ENCODE results near the gene NUP62CL. TPM values are rescaled to one million over a fixed set of nuclear protein-coding genes. Genes with fewer than 3 reads are reported as not detected.

Gene NUP62CL
- total RNA-seq, 2 donors from 2014 or later: 6.4 to 12.5 TPM

DNA sequence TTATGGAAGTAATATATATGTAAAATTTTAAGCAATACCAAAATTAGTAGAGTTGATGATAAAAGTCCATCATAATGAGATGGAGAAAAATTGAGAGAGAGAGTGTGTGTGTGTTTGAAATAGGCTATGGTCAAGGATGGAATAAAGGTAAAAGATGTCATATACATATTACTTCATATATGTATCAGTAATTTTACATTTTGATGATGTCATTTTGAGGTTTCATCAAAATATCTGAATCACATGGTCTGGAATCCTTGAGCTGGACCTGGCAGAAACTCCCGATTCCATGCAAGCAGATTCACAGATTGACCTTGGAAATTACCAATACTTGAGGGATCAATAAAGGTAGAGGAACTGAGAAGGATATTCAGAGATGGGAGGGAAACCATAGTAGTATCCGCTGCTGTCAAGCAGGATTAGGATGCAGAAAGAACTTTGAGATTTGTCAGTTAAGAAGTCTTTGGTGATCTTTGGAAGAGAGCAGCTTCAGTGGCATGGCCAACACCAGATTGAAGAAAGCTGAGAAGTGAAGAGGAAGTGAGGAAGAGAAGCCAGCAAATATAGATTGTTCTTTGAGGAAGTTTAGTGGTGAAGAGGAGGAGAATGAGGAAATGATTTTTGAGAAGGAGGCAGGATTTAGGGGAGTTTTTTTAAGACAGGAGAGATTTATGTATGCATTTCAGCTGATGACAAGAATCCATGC is 21.7 kb upstream of the NUP62CL start:
- no peak overlapping the region for H3K4me3 Mint-ChIP-seq

DNA sequence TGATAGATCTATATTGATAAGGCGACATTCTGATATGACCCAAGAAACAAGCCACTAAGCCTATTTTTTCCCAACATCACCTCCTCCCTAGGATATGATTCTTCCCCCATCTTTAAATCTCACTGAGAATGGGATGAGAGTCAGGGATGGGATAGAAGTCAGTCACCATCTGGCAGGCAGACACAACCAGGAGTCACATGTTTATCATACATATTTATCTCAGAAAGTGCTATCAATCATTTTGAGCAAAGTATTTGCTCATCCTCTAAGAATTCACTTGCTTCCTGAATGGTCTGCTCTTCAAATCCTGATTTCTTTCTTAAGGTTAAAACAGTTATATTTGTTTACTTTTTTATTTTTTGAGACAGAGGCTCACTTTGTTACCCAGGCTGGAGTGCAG is 20.5 kb upstream of the NUP62CL start:
- no peak overlapping the region for H3K4me3 ChIP-seq (ENCODE audit: low read length)
- Mint-ChIP-seq H3K4me1 (no peaks in the 10 kb centered on the region), H3K9me3 (peaks cover 37% of the 10 kb centered on the region), H3K27me3 (ENCODE audit: insufficient read depth) (no peaks in the 10 kb centered on the region), H3K36me3 (ENCODE audit: low read depth) (no peaks in the 10 kb centered on the region), H3K4me3 (no peak overlapping the region), H3K27ac (no peak overlapping the region)
- TF ChIP-seq, protein P1, sequence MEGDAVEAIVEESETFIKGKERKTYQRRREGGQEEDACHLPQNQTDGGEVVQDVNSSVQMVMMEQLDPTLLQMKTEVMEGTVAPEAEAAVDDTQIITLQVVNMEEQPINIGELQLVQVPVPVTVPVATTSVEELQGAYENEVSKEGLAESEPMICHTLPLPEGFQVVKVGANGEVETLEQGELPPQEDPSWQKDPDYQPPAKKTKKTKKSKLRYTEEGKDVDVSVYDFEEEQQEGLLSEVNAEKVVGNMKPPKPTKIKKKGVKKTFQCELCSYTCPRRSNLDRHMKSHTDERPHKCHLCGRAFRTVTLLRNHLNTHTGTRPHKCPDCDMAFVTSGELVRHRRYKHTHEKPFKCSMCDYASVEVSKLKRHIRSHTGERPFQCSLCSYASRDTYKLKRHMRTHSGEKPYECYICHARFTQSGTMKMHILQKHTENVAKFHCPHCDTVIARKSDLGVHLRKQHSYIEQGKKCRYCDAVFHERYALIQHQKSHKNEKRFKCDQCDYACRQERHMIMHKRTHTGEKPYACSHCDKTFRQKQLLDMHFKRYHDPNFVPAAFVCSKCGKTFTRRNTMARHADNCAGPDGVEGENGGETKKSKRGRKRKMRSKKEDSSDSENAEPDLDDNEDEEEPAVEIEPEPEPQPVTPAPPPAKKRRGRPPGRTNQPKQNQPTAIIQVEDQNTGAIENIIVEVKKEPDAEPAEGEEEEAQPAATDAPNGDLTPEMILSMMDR (conservative IDR thresholded peaks at IDR 0.05): no peak
- WGBS, 2 experiments (ENCODE audit: insufficient coverage in 1 of 2, insufficient read length in 1 of 2): no CpG with 5 or more reads among the region's 1 CpG
- H3K27me3 ChIP-seq (ENCODE audit: control insufficient read depth, insufficient read depth, low read length, poor library complexity, severe bottlenecking): no peaks in the 10 kb centered on the region
- H3K9me3 ChIP-seq (ENCODE audit: control insufficient read depth, low read length): no peaks in the 10 kb centered on the region
- no peak for DNase-seq
- H3K27ac ChIP-seq (ENCODE audit: low read depth, low read length): no peak overlapping the region
- H3K9ac ChIP-seq (ENCODE audit: extremely low read depth, low read length, poor library complexity, severe bottlenecking): no peak overlapping the region
- H3K36me3 ChIP-seq (ENCODE audit: control insufficient read depth, insufficient read depth, low read length): no peaks in the 10 kb centered on the region
- H3K4me1 ChIP-seq (ENCODE audit: control insufficient read depth, insufficient read depth, low read length): no peaks in the 10 kb centered on the region

More for the DNA sequence above, 21.7 kb upstream of the NUP62CL start:
- TF ChIP-seq, protein P1 (conservative IDR thresholded peaks at IDR 0.05): no peak
- no peak for DNase-seq
- no peak overlapping the region for H3K27ac ChIP-seq (ENCODE audit: low read depth, low read length)
- Mint-ChIP-seq H3K4me1 (no peaks in the 10 kb centered on the region), H3K27ac (no peak overlapping the region), H3K36me3 (ENCODE audit: low read depth) (no peaks in the 10 kb centered on the region), H3K27me3 (ENCODE audit: insufficient read depth) (no peaks in the 10 kb centered on the region), H3K9me3 (peaks cover 43% of the 10 kb centered on the region)
- H3K9ac ChIP-seq (ENCODE audit: extremely low read depth, low read length, poor library complexity, severe bottlenecking): no peak overlapping the region
- H3K4me3 ChIP-seq (ENCODE audit: low read length): no peak overlapping the region
- H3K27me3 ChIP-seq (ENCODE audit: control insufficient read depth, insufficient read depth, low read length, poor library complexity, severe bottlenecking): no peaks in the 10 kb centered on the region
- no peaks in the 10 kb centered on the region for H3K36me3 ChIP-seq (ENCODE audit: control insufficient read depth, insufficient read depth, low read length)
- no peaks in the 10 kb centered on the region for H3K4me1 ChIP-seq (ENCODE audit: control insufficient read depth, insufficient read depth, low read length)
- 100% methylated on average over 2 of the region's 2 CpGs; no CpG with 5 or more reads in 1 of the 2 experiments for WGBS, 2 experiments (ENCODE audit: insufficient coverage in 1 of 2, insufficient read length in 1 of 2)
- no peaks in the 10 kb centered on the region for H3K9me3 ChIP-seq (ENCODE audit: control insufficient read depth, low read length)

DNA sequence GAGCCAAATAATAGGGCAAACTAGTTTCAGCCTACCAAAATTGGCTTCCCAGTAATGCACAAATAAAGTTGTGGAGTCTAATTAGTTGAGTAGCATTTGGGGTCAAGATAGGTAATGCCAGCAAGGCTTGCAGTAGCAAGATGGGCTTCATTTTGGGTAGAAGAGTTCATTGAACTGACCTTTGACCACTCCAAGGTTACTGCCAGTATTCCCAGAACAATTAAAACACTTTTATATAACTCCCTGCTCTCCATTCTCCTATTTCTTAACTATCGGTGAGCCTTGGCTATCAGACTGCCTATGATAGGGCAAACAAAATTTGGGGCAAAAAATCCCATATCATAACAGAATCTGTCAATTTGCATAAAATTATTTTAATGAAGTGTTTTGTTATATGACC is 7.2 kb upstream of the NUP62CL start:
- H3K4me1 ChIP-seq (ENCODE audit: control insufficient read depth, insufficient read depth, low read length): no peaks in the 10 kb centered on the region
- 100% methylated on average over 1 of the region's 1 CpG for WGBS, 2 experiments (ENCODE audit: insufficient coverage in 1 of 2, insufficient read length in 1 of 2)
- no peaks in the 10 kb centered on the region for H3K36me3 Mint-ChIP-seq (ENCODE audit: low read depth)
- H3K4me1 Mint-ChIP-seq: no peaks in the 10 kb centered on the region
- H3K27ac ChIP-seq (ENCODE audit: low read depth, low read length): no peak overlapping the region
- peaks cover 9% of the 10 kb centered on the region for H3K9me3 Mint-ChIP-seq
- H3K36me3 ChIP-seq (ENCODE audit: control insufficient read depth, insufficient read depth, low read length): no peaks in the 10 kb centered on the region
- no peaks in the 10 kb centered on the region for H3K27me3 ChIP-seq (ENCODE audit: control insufficient read depth, insufficient read depth, low read length, poor library complexity, severe bottlenecking)
- H3K4me3 ChIP-seq (ENCODE audit: low read length): no peak overlapping the region
- no peak overlapping the region for H3K4me3 Mint-ChIP-seq
- H3K27me3 Mint-ChIP-seq (ENCODE audit: insufficient read depth): no peaks in the 10 kb centered on the region
- H3K27ac Mint-ChIP-seq: no peak overlapping the region
- DNase-seq: no peak
- H3K9me3 ChIP-seq (ENCODE audit: control insufficient read depth, low read length): no peaks in the 10 kb centered on the region
- TF ChIP-seq, protein P1 (conservative IDR thresholded peaks at IDR 0.05): no peak
- no peak overlapping the region for H3K9ac ChIP-seq (ENCODE audit: extremely low read depth, low read length, poor library complexity, severe bottlenecking)

Measured in endodermal cell (in vitro differentiated cells).